DND-41 (cell line): ENCODE data around the gene AP1S3.

ENCODE experiments used
- ATAC-seq: fragments of 200-7000 bp; cut with Tn5 transposase; 3 replicates; pipeline ENCODE4 v1.9.1; 2021; ENCODE audit warnings: low read depth; ENCODE audit not compliant: insufficient read depth
- DNase-seq: peaks from one replicate; pipeline ENCODE4 v3.0.0-alpha.2; 2020
- H2AFZ ChIP-seq: 2 replicates; pipeline ENCODE4 v1.6.0; 2012; ENCODE audit warnings: low read depth, low read length
- H3K27ac ChIP-seq: 2 replicates; pipeline ENCODE4 v1.5.1; 2012; ENCODE audit warnings: low read length, inconsistent platforms
- H3K27me3 ChIP-seq: fragments of 200-600 bp; sonication (generic); 2 replicates; pipeline ENCODE4 v1.6.0; 2012; ENCODE audit warnings: low read length, mild to moderate bottlenecking, inconsistent platforms; ENCODE audit not compliant: insufficient read depth, poor library complexity
- H3K36me3 ChIP-seq: 2 replicates; pipeline ENCODE4 v1.5.1; 2012; ENCODE audit warnings: low read length, inconsistent platforms; ENCODE audit not compliant: insufficient read depth
- H3K4me1 ChIP-seq: 2 replicates; pipeline ENCODE4 v1.5.1; 2012; ENCODE audit warnings: mild to moderate bottlenecking, low read length; ENCODE audit not compliant: insufficient read depth
- H3K4me2 ChIP-seq: 2 replicates; pipeline ENCODE4 v1.6.0; 2012; ENCODE audit warnings: mild to moderate bottlenecking, moderate library complexity, low read length, inconsistent platforms; ENCODE audit not compliant: insufficient read depth
- H3K4me3 ChIP-seq, 2 experiments: fragments of 200-600 bp in 1 of 2; shearing (Covaris generic) in 1 of 2; 2 replicates each; pipeline ENCODE4 v1.5.1; 2012 to 2016; ENCODE audit warnings: inconsistent platforms in 2 of 2, low read length in 2 of 2, mild to moderate bottlenecking in 2 of 2, low read depth in 1 of 2, moderate library complexity in 1 of 2
- H3K79me2 ChIP-seq: 2 replicates; pipeline ENCODE4 v1.6.0; 2012; ENCODE audit warnings: low read length, inconsistent platforms; ENCODE audit not compliant: insufficient read depth
- H3K9ac ChIP-seq: 2 replicates; pipeline ENCODE4 v1.6.0; 2012; ENCODE audit warnings: low read depth, mild to moderate bottlenecking, inconsistent platforms, low read length, moderate library complexity
- H3K9me3 ChIP-seq: 2 replicates; pipeline ENCODE4 v1.5.1; 2012; ENCODE audit warnings: low read length, moderate library complexity, mild to moderate bottlenecking, inconsistent platforms; ENCODE audit not compliant: insufficient read depth, severe bottlenecking
- H4K20me1 ChIP-seq: 2 replicates; pipeline ENCODE4 v1.6.0; 2012; ENCODE audit warnings: low read length; ENCODE audit not compliant: insufficient read depth
- EZH2 ChIP-seq: IDR thresholded peaks from 3 replicates; pipeline ENCODE4 v1.6.1; 2012; ENCODE audit warnings: borderline replicate concordance, low read depth, mild to moderate bottlenecking, moderate library complexity, low read length, inconsistent platforms; ENCODE audit not compliant: severe bottlenecking
- TF ChIP-seq, protein P1 (sequence below): IDR thresholded peaks from 2 replicates; pipeline ENCODE4 v1.5.1; 2012; ENCODE audit warnings: borderline replicate concordance, low read length, moderate library complexity, mild to moderate bottlenecking; ENCODE audit not compliant: poor library complexity, severe bottlenecking; ENCODE audit errors: extremely low read depth

Gene AP1S3

DNA sequence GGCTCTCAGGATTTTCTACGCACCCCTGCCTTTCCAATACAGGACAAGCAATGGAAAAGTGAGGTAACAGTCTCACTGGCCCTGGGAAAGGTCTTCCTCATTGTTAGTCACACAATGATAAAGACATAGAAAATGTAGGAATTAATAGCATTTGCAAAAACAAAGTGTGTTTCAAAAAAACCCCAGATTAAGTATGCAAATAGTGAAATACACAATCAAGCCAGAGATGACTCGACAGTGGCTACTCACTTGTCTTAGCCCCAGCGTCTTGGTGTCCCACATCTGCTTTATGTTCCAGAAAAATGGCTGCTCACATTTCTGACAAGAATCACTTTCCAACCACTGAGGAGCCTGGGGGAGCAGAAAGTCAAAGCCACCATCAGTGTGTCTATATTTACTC lies 47.0 kb upstream of the AP1S3 start:
- Histone ChIP-seq H3K4me1 (no peaks in the 10 kb centered on the region), H4K20me1 (no peaks in the 10 kb centered on the region), H3K4me3 (no peak overlapping the region), H2AFZ (no peak overlapping the region), H3K27me3 (no peaks in the 10 kb centered on the region), H3K36me3 (peaks cover 23% of the 10 kb centered on the region), H3K9me3 (no peaks in the 10 kb centered on the region), H3K4me2 (no peak overlapping the region), H3K9ac (no peak overlapping the region), H3K27ac (no peak overlapping the region), H3K79me2 (no peaks in the 10 kb centered on the region)
- DNase-seq = no peak
- no peak for TF ChIP-seq EZH2
- TF ChIP-seq, protein P1, sequence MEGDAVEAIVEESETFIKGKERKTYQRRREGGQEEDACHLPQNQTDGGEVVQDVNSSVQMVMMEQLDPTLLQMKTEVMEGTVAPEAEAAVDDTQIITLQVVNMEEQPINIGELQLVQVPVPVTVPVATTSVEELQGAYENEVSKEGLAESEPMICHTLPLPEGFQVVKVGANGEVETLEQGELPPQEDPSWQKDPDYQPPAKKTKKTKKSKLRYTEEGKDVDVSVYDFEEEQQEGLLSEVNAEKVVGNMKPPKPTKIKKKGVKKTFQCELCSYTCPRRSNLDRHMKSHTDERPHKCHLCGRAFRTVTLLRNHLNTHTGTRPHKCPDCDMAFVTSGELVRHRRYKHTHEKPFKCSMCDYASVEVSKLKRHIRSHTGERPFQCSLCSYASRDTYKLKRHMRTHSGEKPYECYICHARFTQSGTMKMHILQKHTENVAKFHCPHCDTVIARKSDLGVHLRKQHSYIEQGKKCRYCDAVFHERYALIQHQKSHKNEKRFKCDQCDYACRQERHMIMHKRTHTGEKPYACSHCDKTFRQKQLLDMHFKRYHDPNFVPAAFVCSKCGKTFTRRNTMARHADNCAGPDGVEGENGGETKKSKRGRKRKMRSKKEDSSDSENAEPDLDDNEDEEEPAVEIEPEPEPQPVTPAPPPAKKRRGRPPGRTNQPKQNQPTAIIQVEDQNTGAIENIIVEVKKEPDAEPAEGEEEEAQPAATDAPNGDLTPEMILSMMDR = no peak
- no peak for ATAC-seq

DNA sequence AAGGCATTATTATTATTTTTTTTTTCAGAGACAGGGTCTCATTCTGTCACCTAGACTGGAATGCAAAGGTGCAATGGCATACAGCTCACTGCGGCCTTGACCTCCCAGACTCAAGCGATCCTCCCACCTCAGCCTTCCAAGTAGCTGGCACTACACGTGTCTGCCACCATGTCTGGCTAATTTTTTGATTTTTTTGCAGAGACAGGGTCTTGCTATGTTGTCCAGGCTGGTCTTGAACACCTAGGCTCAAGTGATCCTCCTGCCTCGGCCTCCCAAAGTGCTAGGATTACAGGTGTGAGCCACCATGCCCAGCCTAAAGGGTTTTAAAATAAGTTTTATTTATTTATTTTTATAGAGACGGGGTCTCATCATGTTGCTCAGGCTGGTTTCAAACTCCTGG lies 45.3 kb upstream of the AP1S3 start:
- Histone ChIP-seq H3K79me2 (no peaks in the 10 kb centered on the region), H3K9ac (no peak overlapping the region), H2AFZ (no peak overlapping the region), H3K4me1 (no peaks in the 10 kb centered on the region), H3K4me3 (no peak overlapping the region), H3K4me2 (no peak overlapping the region), H3K36me3 (peaks cover 20% of the 10 kb centered on the region), H3K27ac (no peak overlapping the region), H3K9me3 (no peaks in the 10 kb centered on the region), H3K27me3 (no peaks in the 10 kb centered on the region), H4K20me1 (no peaks in the 10 kb centered on the region)
- DNase-seq (no peak), ATAC-seq (no peak)
- TF ChIP-seq, protein P1 = no peak
- no peak for TF ChIP-seq EZH2

DNA sequence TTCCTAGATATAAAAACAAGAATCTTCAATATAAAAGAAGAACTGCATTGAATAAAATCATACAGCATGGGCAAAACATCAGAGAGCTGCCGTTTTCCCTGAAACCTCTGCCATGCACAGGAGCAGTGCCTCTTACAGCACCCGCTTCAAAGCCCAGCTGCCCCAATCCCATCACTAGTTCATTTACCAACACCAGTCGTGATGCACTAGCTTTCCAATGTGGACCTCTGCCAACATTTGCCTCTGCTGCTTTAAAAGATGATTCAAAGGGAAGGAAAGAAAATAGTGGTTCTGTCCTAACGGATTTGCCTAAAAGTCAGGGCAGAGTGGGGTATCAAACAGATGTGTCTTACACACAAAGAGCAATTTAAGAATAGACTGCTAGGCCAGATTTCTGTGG lies 43.4 kb upstream of the AP1S3 start:
- TF ChIP-seq, protein P1 = no peak
- TF ChIP-seq EZH2 = no peak
- Histone ChIP-seq H3K9ac (no peak overlapping the region), H3K79me2 (no peaks in the 10 kb centered on the region), H3K4me1 (no peaks in the 10 kb centered on the region), H2AFZ (no peak overlapping the region), H3K36me3 (peaks cover 23% of the 10 kb centered on the region), H3K27me3 (no peaks in the 10 kb centered on the region), H3K4me2 (no peak overlapping the region), H3K27ac (no peak overlapping the region), H3K4me3 (no peak overlapping the region), H4K20me1 (no peaks in the 10 kb centered on the region), H3K9me3 (no peaks in the 10 kb centered on the region)
- DNase-seq (no peak), ATAC-seq (no peak)
